HG02870 (cell line): ENCODE results near the gene RPS6KB1.
"Not testable (repeated sequence)": the region's sequence is repeated elsewhere in the genome, so short reads cannot be mapped to it uniquely, and the experiment has no call there.

ENCODE experiments used
- ATAC-seq: cut with Tn5 transposase; IDR thresholded peaks from one replicate; pipeline ENCODE4 v1.9.1; 2021; ENCODE audit warnings: mild to moderate bottlenecking, moderate library complexity; ENCODE audit not compliant: unreplicated experiment

RPS6KB1 gene

GRCh38 chr17:59933317-59933716, 40.4 kb downstream of the RPS6KB1 start:
- not testable (repeated sequence) for ATAC-seq

- ATAC-seq: not testable (repeated sequence)
Measured at GRCh38 chr17:59940697-59941096, 47.8 kb downstream of the RPS6KB1 start.

DNA sequence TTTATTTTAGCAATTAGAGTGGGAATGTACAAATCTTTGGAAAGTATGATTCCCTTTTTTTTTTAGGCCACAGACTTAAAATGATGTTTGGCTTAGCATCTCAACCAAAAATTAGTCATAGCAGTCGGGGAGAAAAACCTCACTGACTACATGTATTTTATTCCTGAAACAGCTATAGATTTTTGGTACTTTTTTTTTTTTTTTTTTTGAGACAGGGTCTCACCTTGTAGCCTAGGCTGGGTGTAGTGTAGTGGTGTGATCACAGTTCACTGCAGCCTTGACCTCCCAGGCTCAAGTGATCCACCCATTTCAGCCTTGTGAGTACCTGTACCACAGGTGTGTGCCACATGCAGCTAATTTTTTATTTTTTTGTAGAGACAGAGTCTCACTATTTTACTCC, 48.2 kb downstream of the RPS6KB1 start:
- no peak for ATAC-seq

DNA sequence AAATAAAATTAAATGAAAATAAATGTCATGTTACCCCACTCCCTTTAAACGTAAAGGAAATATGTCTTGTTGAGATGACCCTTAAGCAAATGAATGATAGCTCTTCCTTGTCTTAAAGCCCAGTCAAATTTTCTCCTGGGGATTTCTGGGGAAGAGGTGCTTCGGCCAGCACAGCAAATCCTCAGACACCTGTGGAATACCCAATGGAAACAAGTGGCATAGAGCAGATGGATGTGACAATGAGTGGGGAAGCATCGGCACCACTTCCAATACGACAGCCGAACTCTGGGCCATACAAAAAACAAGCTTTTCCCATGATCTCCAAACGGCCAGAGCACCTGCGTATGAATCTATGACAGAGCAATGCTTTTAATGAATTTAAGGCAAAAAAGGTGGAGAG, 53.5 kb downstream of the RPS6KB1 start:
- ATAC-seq: not testable (repeated sequence)

GRCh38 chr17:59947310-59947709, 54.4 kb downstream of the RPS6KB1 start:
- ATAC-seq: not testable (repeated sequence)

- ATAC-seq: no peak
Measured at GRCh38 chr17:59950049-59950448, 57.1 kb downstream of the RPS6KB1 start.

DNA sequence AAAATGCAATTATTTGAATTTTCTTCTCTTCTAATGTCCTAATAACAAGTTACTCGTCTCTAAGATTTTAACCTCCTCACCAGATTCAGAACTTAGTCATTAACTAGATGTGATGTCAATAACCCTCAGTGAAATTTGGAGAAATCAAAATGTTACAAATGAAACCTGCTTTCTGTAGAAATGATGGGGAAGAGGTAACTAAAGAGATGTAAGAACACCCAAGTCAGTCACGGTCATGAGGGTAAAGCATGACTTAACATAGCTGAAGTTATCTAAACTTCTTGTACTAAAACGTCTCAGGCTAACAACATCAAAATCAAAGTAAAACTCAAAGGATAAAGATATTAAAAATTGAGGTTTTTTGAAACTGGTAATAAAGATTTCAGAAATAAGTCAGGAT, 61.9 kb downstream of the RPS6KB1 start:
- no peak for ATAC-seq

DNA sequence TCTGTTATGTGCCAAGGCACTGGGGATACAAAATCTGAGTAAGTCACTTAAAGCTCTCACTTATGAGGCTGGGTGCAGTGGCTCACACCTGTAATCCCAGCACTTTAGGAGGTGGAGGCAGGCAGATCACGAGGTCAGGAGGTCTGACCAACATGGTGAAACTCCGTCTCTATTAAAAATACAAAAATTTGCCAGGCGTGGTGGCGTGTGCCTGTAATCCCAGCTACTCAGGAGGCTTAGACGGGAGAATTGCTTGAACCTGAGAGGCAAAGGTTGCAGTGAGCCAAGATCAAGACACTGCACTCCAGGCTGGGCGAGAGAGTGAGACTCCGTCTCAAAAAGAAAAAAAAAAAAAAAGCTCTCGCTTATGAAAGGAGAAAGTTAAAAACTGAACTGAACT, 66.7 kb downstream of the RPS6KB1 start:
- not testable (repeated sequence) for ATAC-seq

DNA sequence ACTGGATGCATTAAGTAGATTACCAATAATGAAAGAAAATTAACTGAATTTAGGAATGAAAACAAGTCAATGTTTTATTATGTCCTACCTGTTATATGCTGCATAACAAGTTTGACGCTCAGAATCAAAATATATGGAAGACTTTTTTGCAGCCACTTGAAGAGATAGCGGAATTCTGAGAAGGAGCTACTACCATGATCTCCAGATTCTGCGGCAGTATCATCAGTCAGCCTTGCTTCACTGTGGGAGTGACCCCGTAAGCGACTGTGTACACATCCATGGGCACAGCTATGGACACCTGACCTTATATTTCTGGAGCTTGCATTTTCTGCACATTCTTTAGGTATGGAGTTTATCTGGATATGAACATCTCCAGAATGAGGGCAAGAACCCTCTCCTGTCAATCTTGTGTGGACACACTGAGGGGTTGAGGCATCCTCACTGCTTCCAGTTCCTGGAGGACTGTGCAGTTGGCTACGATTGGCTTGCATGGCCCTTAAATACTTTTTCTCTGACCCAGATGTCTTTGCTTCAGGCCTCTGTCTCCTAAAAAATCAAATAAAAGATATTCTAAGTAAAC, 69.9 kb downstream of the RPS6KB1 start:
- no peak for ATAC-seq

GRCh38 chr17:59963738-59964481, 71.0 kb downstream of the RPS6KB1 start:
- ATAC-seq: peak; percentile 40

GRCh38 chr17:59964482-59965328, 71.8 kb downstream of the RPS6KB1 start, which contains the start of gene RNFT1:
Gene RNFT1 (minus strand): TSS chr17:59964740. CDS start chr17:59964663, 77 bp downstream.
- ATAC-seq: peak; percentile 56

DNA sequence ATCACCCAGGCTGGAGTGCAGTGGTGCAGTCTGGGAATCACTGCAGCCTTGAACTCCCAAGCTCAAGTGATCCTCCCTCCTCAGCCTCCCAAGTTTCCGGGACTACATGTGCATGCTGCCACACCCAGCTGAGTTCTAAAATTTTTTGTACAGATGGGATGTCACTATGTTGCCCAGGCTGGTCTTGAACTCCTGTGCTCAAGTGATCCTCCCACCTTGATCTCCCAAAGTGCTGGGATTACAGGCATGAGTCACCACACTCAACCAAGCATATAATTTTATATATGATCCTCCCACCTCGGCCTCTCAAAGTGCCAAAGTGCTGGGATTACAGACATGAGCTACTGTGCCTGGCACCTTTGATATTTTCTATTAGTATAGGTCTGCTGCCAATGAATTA, 78.8 kb downstream of the RPS6KB1 start:
- not testable (repeated sequence) for ATAC-seq

- no peak for ATAC-seq
Measured at GRCh38 chr17:59972778-59973177, 79.9 kb downstream of the RPS6KB1 start.

DNA sequence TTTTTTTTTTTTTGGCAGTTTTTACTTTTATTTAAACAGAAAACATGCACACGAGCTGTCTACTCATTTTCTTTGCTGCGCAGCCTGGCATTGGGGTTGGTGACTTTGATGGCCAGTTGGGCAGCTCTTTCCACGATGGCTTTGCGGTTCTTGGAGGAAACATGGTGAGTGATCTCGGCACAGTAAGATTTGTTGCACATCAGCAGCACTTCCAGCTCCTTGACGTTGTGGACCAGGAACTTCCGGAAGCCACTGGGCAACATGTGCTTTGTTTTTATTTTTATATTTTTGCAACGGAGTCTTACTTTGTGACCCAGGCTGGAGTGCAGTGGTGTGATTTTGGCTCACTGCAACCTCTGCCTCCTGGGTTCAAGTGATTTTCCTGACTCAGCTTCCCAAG, 80.6 kb downstream of the RPS6KB1 start:
- not testable (repeated sequence) for ATAC-seq

GRCh38 chr17:59975166-59975565, 82.2 kb downstream of the RPS6KB1 start:
- ATAC-seq: not testable (repeated sequence)

- not testable (repeated sequence) for ATAC-seq
Measured at GRCh38 chr17:59996608-59997007, 103.7 kb downstream of the RPS6KB1 start.
